ENCODE data around the gene ZNF138.
A peak's percentile ranks its signal among the peaks of the same experiment; 100 is the strongest.

The ZNF138 gene

DNA sequence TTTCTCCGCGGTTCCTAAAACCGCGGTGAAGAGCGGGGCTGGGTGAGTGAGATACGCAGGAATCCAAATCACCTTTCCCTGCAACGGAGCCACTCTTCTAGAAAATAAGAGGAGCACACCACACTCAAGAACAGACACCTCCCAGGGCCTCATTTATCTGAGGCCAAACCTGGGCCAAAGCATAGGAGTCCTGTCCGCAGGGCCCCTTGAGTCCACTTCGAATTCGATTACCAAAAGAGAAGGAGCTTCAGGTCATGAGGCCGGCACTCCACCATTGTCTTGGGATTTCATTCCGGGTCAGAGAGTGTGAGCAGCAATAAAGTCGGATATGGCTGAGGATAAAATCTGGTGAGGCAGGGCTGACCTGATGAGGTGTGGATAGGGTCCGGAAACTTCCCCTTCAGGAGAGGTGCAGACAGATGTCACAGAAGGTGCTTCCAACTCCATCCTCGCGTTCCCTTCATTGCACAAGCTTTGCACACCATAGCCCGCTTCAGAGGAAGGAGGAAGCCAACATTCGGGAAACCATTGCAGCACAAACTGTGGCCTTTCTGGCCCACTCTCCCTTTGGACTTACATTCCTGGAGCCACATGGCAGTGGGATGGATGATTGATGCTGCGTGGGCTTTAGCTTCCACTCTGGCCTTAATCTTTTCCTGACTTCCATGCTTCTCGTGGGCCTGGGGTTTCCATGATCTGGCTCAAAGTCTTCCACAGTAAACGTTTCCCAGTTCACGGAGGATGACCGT lies 81.6 kb downstream of the ZNF138 start:
- no peak for DNase-seq (ENCODE audit: low read depth, low spot score)

DNA sequence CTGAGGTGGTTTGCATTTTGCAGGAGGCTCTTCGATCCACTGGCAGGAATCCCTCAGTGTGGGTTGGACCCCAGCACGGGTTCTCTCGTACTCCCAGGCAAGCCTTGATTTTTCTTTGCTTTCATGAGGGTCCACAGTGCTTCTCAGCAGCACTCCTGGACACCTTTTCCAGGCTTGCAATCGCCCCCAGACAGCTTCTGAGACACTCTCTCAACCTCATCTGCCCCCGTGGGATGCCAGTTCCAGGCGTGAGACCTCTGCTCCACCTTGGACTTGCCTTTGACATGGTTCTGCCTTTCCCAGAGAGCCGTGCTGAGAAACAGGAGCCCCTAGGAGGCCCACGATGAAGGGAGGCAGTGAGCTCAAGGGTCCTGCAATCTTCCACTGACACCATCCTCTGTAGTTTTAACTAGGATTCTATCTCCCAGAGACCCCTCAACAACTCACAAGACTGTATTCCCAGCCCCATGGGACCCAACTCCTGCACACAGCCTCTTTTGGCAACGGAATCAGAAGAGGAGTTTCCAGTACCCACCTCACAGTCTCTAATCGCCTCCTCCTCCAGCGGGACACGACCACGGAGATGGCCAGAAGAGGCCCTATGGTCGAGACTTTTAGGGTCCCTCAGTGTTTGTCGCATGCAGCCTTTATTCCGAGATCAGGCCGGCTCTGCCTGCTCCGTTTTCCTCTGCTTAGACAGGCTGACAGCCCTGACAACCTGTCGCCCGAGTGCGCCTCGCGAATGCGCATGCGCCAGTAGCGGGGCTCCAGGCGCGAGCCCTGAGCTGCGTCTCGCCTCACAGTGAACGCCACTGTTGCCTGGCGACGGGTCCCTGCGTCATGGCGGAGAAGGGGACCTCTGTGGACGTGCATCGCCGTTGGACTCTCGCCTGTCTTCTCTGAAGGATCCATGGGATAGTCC lies 82.8 kb downstream of the ZNF138 start:
- peak; percentile 28 for DNase-seq (ENCODE audit: low read depth, low spot score)

DNA sequence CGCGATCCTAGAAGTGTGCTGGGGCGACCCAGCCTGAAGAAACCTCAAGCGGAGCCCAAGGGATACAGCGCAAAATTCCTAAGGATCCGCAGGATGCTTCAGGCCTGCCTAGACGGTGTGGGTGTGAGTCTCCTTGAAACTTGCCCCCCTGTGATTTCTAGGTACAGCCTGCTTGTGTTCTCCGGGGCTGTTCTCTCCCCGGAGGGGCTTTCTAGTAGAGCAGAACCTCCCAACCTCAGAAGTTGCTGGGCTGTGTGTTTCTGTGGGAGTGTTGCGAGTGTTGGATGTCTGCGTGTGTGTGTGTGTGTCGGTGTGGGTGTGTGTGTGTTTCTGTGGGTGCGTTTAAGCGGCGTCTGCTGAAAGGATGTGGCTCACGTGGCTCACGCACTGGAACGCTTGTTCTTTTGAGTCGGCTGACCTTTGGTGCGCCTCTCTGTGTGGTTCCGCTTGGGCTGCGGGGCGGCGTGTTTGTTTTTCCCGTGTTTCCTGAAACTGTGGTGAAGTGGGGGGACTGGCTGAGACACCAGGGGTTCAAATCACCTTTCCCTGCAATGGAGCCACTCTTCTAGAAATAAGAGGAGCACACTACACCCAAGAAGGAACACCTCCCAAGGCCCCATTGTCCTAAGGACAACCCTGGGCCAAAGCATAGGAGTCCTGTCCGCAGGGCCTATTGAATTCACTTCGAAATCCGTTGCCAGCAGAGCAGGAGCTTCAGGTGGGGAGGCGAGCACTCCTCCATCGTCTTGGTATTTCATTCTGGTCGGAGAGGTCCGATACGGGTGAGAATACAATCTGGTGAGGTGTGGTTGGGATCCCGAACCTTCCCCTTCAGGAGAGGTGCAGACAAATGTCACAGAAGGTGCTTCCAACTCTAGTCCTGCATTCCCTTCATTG lies 83.7 kb downstream of the ZNF138 start:
- DNase-seq (ENCODE audit: low read depth, low spot score) = no peak

- DNase-seq (ENCODE audit: low read depth, low spot score) = no peak
These were observed 84.5 kb downstream of the ZNF138 start for GRCh38 chr7:64878684-64879083.

DNA sequence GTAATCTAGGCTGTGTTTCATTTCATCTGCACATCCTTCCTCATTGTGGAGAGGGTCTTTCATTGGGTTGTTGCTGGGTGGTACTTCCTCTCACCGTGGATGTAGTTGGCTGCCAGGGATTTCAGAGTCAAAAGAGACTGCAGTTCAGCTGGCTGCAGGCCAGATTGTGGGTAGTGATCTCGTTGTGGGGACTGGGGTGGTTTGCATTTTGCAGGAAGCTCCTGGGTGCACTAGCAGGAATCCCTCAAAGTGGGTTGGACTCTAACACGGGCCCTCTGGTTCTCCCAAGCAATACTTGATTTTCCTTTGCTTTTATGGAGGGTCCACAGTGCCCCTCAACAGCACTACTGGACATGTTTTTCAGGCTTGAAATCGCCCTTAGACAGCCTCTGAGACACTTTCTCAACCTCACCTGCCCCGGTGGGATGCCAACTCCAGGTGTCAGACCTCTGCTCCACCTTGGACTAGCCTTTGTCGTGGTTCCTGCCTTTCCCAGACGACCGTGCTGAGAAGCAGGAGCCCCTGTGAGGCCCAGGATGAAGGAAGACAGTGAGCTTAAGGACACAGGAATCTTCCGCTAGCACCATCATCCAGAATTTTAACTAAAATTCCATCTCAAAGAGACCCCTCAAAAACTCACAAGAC lies 85.0 kb downstream of the ZNF138 start:
- no peak for DNase-seq (ENCODE audit: low read depth, low spot score)

DNA sequence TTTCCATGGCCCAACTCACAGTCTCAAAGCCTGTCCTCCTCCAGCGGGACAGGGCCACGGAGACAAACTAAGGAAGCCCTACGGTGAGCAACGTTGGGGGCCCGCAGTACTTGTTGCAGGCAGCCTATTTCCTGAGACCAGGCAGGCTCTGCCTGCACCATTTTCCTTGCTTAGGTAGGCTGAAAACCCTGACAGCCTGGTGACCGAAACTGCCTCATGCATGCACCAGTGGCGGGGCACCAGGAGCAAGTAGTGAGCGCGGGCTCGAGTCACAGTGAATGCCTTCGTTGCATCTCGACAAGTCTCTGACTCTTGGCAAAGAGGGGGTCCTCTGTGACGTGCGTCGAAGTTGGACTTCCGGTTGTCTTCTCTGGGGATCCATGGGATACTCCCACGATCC lies 85.6 kb downstream of the ZNF138 start:
- DNase-seq (ENCODE audit: low read depth, low spot score) = no peak

GRCh38 chr7:64880322-64881297 lies 86.4 kb downstream of the ZNF138 start:
- DNase-seq (ENCODE audit: low read depth, low spot score) = no peak

DNA sequence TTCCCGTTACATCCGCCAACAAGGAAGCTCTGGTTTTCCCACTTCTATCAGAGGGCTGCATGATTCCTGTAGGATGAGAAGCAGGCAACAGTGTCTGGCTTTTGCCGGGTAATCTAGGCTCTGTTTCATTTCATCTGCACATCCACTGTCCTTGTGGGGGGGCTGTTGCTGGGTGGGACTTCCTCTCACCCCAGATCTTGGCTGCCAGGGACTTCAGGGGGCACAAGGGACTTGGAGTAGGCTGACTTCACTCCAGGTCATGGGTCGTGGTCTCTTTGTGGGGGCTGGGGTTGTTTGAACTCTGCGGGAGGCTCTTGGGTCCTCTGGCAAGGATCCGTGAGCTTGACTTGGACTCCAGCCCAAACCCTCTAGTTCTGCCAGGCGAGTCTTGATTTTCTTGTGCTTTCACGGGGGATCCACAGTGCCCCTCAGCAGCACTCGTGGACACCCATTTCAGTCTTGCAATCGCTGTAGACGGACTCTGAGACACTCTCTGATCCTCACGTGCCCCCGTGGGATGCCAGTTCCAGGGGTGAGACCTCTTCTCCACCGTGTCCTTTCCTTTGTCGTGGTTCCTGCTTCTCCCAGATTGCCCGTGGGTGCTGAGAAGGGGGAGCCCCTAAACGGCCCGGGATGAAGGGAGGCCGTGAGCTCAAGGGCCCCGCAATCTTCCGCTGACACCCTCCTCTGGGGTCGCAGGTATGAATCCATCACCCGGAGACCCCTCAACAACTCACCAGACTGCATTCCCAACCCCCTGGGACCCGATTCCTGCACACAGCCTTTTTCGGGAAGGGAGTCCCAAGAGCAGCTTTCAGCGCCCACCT lies 87.4 kb downstream of the ZNF138 start:
- no peak for DNase-seq (ENCODE audit: low read depth, low spot score)

DNA sequence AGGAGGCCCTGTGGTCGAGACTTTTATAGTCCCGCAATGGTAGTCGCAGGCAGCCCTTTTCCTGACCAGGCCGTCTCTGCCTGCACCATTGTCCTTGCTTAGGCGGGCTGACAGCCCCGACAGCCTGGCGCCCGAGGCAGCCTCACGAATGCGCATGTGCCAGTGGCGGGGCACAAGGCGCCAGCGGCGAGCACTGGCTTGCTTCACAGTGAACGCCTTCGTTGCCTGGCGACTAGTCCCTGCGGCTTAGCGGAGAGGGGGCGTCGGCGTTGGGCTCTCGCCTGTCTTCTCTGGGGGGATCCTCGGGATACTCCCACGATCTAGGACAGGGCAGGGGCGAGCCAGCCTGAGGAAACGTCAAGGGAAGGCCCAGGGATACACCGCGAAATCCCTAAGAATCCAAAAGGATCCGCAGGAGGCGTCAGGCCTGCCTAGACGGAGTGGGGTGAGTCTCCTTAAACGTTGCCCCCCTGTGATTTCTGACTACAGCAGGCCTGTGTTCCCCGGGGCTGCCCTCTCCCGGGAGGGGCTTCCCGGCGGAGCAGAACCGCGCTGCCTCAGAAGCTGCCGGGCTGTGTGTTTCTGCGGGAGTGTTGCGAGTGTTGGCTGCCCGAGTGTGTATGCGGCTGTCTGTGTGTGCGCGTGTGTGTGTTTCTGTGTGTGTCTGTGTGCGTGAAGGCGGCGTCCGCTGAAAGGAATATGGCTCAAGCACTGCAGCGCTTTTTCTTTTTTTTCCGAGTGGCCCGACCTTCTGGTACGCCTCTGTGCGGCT lies 88.3 kb downstream of the ZNF138 start:
- no peak for DNase-seq (ENCODE audit: low read depth, low spot score)
